ENCODE results near the gene COL5A2.

DNA sequence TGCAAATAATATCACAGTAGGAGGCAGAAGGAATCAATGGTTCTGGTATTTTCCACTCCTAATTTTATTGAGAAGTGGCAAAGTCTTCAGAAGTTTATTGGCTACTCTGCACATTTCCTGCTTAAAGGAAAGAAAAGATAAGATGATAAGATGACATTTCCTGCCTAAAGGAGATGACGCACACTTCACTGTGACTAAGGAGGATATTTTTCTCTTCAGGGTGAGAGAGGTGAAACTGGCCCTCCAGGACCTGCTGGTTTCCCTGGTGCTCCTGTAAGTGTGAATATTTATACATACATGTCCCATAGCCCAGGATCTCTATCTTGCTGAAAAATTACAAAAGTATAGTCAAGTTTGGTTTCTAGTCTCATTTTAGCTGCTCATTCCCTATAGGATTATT, 177.5 kb downstream of the COL5A2 start:
- no peak for TF ChIP-seq POLR2AphosphoS5 (IDR thresholded peaks at IDR 0.05; ENCODE audit: low read depth, low read length)
- no peak for TF ChIP-seq POLR2A (IDR thresholded peaks at IDR 0.05; ENCODE audit: low read depth, low read length)
- no peak for TF ChIP-seq TAF1 (IDR thresholded peaks at IDR 0.05; ENCODE audit: borderline replicate concordance, low read depth, low read length)

Data from GM12892 (cell line).